T-helper 17 cell (primary cell): ENCODE data around the gene ABAT. TPM values are rescaled to one million over a fixed set of nuclear protein-coding genes. Genes with fewer than 3 reads are reported as not detected.
A peak's percentile ranks its signal among the peaks of the same experiment; 100 is the strongest.

Experiments used
- ATAC-seq: fragments of 150-1000 bp; cut with Tn5 transposase; 2 replicates; pipeline ENCODE4 v1.10.0; 2021; ENCODE audit warnings: mild to moderate bottlenecking, moderate library complexity
- DNase-seq, 3 donors: peaks; one replicate each; pipeline versions ENCODE4 v3.0.0 to v3.0.0-alpha.2; 2020 to 2021
- H3K9me3 ChIP-seq: one replicate; pipeline ENCODE4 v1.7.0; 2013; ENCODE audit warnings: low read length, mild to moderate bottlenecking; ENCODE audit not compliant: control insufficient read depth, poor library complexity, severe bottlenecking
- H3K27ac Mint-ChIP-seq: one replicate; pipeline ENCODE4 v1.8.0; 2022; ENCODE audit warnings: mild to moderate bottlenecking, moderate library complexity, mixed read lengths
- H3K27me3 Mint-ChIP-seq: one replicate; pipeline ENCODE4 v1.8.0; 2022; ENCODE audit warnings: mixed read lengths
- H3K36me3 Mint-ChIP-seq: one replicate; pipeline ENCODE4 v1.8.0; 2022; ENCODE audit warnings: low read depth, mixed read lengths
- H3K4me1 Mint-ChIP-seq: one replicate; pipeline ENCODE4 v1.8.0; 2022; ENCODE audit warnings: mild to moderate bottlenecking, mixed read lengths
- H3K4me3 Mint-ChIP-seq: one replicate; pipeline ENCODE4 v1.8.0; 2022; ENCODE audit warnings: mild to moderate bottlenecking, moderate library complexity, mixed read lengths
- total RNA-seq, 4 donors: library from RNA in 2 of 4; stranded (reverse) in 2 of 4; gene quantifications; one replicate each; pipeline ENCODE4 v1.2.3 and lab custom pipeline; 2022 to 2026

ABAT gene
- total RNA-seq, 2 donors from 2014 or later: 8.7 to 9.5 TPM

GRCh38 chr16:8804313-8804712 is 129.9 kb downstream of the ABAT start:
- Mint-ChIP-seq H3K27me3 (no peaks in the 10 kb centered on the region), H3K4me3 (no peak overlapping the region), H3K36me3 (peaks cover 9% of the 10 kb centered on the region), H3K4me1 (peaks cover 4% of the 10 kb centered on the region), H3K27ac (no peak overlapping the region)
- DNase-seq (no peak), ATAC-seq (no peak)
- no peaks in the 10 kb centered on the region for H3K9me3 ChIP-seq

GRCh38 chr16:8806272-8806983 is 132.0 kb downstream of the ABAT start:
- no peaks in the 10 kb centered on the region for H3K9me3 ChIP-seq
- Mint-ChIP-seq H3K36me3 (peaks cover 14% of the 10 kb centered on the region), H3K4me1 (peaks cover 6% of the 10 kb centered on the region), H3K27ac (peak overlapping the region; percentile 29), H3K4me3 (no peak overlapping the region), H3K27me3 (no peaks in the 10 kb centered on the region)
- no peak for ATAC-seq
- no peak for DNase-seq

- no peak for ATAC-seq
- Mint-ChIP-seq H3K4me1 (peaks cover 6% of the 10 kb centered on the region), H3K4me3 (peak overlapping the region; percentile 64), H3K36me3 (peaks cover 16% of the 10 kb centered on the region), H3K27ac (no peak overlapping the region), H3K27me3 (no peaks in the 10 kb centered on the region)
- DNase-seq: no peak
- no peaks in the 10 kb centered on the region for H3K9me3 ChIP-seq
Observed at GRCh38 chr16:8807189-8807588, 132.8 kb downstream of the ABAT start.

GRCh38 chr16:8808009-8808408 is 133.6 kb downstream of the ABAT start:
- peaks cover 16% of the 10 kb centered on the region for H3K36me3 Mint-ChIP-seq
- H3K4me3 Mint-ChIP-seq: no peak overlapping the region
- H3K4me1 Mint-ChIP-seq: peaks cover 5% of the 10 kb centered on the region
- ATAC-seq: no peak
- DNase-seq: no peak
- H3K27me3 Mint-ChIP-seq: no peaks in the 10 kb centered on the region
- no peaks in the 10 kb centered on the region for H3K9me3 ChIP-seq
- no peak overlapping the region for H3K27ac Mint-ChIP-seq

- Mint-ChIP-seq H3K4me3 (no peak overlapping the region), H3K4me1 (peaks cover 4% of the 10 kb centered on the region), H3K27me3 (no peaks in the 10 kb centered on the region), H3K27ac (no peak overlapping the region), H3K36me3 (peaks cover 15% of the 10 kb centered on the region)
- H3K9me3 ChIP-seq: no peaks in the 10 kb centered on the region
- ATAC-seq (no peak), DNase-seq (no peak)
Observed at GRCh38 chr16:8808613-8809353, 134.4 kb downstream of the ABAT start.

GRCh38 chr16:8812162-8812843 is 137.9 kb downstream of the ABAT start:
- no peak for DNase-seq
- no peaks in the 10 kb centered on the region for H3K9me3 ChIP-seq
- Mint-ChIP-seq H3K27me3 (no peaks in the 10 kb centered on the region), H3K4me1 (peaks cover 16% of the 10 kb centered on the region), H3K4me3 (no peak overlapping the region), H3K27ac (no peak overlapping the region), H3K36me3 (peaks cover 18% of the 10 kb centered on the region)
- ATAC-seq: no peak

GRCh38 chr16:8814095-8814806 is 139.8 kb downstream of the ABAT start:
- Mint-ChIP-seq H3K27ac (peak overlapping the region; percentile 53), H3K36me3 (peaks cover 15% of the 10 kb centered on the region), H3K4me1 (peaks cover 18% of the 10 kb centered on the region), H3K27me3 (no peaks in the 10 kb centered on the region), H3K4me3 (no peak overlapping the region)
- ATAC-seq (no peak), DNase-seq (no peak)
- no peaks in the 10 kb centered on the region for H3K9me3 ChIP-seq

DNA sequence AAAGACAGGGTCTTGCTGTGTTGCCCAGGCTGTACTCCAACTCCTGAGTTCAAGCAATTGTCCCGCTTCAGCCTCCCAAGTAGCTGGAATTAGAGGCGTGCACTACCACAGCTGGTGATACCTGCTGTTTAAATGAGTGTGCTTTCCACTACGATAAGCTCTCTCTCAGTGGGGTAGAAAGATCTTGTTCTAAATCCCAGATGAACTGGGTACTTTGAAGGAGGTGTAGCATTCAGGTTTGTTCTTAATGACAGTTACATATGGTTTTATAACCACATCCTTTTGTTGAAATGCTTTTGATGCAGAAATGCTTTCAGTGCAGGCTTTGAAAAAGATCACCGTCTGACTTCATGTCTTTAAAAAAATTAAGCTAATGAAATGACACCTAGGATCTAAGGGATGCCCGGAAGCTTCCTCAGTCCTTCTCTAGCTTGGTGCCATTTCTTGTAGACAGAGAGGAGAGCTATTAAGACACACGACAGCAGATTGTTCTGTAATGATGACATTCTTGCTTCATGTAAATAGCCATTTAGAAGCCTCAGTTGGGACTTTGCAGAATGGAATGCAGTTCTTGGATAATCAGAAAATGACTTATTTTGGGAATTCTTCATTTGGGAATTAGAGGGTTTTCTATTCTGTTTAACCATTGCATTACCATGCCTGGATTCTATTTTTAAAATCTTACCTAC is 142.7 kb downstream of the ABAT start:
- DNase-seq: no peak
- H3K9me3 ChIP-seq: no peaks in the 10 kb centered on the region
- H3K36me3 Mint-ChIP-seq: peaks cover 8% of the 10 kb centered on the region
- H3K4me1 Mint-ChIP-seq: peaks cover 20% of the 10 kb centered on the region
- no peak overlapping the region for H3K27ac Mint-ChIP-seq
- no peak overlapping the region for H3K4me3 Mint-ChIP-seq
- ATAC-seq: peak; percentile 68
- H3K27me3 Mint-ChIP-seq: no peaks in the 10 kb centered on the region

DNA sequence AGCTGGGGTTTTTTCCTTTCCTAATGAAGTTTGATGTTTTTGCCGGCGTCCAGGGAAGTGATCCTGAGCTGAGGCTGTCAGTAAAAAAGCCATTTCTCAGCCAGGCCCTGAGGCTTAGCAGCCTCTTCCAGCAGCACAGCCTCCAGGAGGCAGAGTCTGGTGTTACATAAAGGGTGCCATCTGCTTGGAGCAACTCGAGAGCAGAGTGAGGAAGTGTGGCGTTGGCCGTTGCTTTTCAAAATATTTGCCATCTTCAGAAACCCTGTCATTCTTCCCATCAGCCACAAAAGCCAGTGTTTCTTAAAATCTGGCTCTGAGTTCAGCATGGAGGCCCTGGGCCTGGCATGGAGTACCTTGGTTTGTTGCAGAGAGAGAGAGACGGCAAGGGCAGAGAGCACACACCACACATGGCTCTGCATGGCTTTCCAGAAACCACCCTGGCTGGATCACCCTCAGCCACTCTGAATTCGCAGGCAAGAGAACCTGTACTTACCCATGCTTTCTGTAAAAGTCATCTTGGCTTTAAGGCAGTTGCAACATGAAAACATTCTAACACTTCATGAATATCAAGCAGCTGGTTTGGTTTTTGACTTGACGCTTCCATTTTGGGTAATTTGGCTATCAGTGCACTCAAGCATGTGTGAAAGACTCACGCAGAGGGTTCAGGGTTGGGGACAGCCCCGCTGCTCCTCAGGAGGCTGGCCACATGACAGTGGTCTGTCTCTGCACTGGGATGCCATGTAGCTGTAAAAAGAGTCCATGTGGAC is 144.3 kb downstream of the ABAT start:
- Mint-ChIP-seq H3K4me3 (no peak overlapping the region), H3K27ac (no peak overlapping the region), H3K27me3 (no peaks in the 10 kb centered on the region), H3K4me1 (peaks cover 26% of the 10 kb centered on the region), H3K36me3 (peaks cover 5% of the 10 kb centered on the region)
- ATAC-seq (no peak), DNase-seq (no peak)
- no peaks in the 10 kb centered on the region for H3K9me3 ChIP-seq

DNA sequence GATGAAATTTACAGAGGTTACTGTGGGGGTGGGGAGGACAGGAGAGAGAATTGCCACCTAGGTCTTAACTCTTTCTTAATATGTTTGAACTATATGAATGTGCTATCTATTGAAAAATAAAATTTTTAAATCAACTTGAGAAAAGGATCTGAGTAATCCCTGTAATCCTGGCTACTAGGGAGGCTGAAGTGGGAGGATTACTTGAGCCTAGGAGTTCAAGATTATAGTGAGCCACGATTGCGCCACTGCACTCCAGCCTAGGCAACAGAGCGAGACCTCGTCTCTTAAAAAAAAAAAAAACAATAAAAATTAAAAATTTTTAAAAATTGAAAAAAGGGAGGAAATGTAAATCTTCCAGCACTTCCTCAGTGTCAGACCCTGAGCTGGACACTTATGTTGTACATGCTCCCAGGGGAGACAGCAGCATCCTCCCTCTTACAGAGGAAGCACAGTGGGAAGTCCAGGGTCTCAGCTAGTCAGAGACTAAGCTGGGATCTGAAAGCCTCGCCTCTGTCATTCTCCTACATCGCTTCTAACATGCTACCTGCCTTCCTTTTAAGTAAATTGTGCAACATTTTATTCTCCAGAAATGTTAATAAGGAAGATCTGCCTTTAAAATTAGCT is 145.1 kb downstream of the ABAT start:
- DNase-seq (no peak), ATAC-seq (no peak)
- Mint-ChIP-seq H3K27ac (no peak overlapping the region), H3K27me3 (no peaks in the 10 kb centered on the region), H3K36me3 (peaks cover 5% of the 10 kb centered on the region), H3K4me3 (no peak overlapping the region), H3K4me1 (peaks cover 26% of the 10 kb centered on the region)
- H3K9me3 ChIP-seq: no peaks in the 10 kb centered on the region

DNA sequence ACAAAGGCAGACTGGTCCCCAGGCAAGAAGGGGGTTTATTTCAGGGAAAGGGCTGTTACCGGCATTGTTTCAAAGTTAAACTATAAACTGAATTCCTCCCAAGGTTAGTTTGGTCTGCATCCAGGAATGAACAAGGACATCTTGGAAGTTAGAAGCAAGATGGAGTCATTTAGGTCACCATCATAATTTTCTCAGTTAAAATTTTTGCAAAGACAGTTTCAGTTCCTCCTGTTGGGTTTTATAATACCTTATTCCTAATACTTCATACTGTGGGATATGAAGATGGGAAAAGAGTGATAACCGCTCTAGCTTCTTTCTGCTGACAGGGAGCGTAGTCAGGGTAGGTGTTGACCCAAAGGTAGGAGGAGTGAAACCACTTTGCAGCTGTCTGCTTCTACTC is 148.0 kb downstream of the ABAT start:
- H3K27ac Mint-ChIP-seq: no peak overlapping the region
- H3K9me3 ChIP-seq: no peaks in the 10 kb centered on the region
- no peak for ATAC-seq
- H3K4me1 Mint-ChIP-seq: peaks cover 15% of the 10 kb centered on the region
- peaks cover 2% of the 10 kb centered on the region for H3K36me3 Mint-ChIP-seq
- no peak for DNase-seq
- H3K27me3 Mint-ChIP-seq: no peaks in the 10 kb centered on the region
- no peak overlapping the region for H3K4me3 Mint-ChIP-seq
